Mesothelial cell of epicardium (in vitro differentiated cells): ENCODE results near the gene COL8A2. TPM values are rescaled to one million over a fixed set of nuclear protein-coding genes. Genes with fewer than 3 reads are reported as not detected.
A peak's percentile ranks its signal among the peaks of the same experiment; 100 is the strongest.

Experiments used
- DNase-seq, 2 experiments: peaks; one replicate each; pipeline ENCODE4 v3.0.0; 2021; ENCODE audit warnings: low spot score in 2 of 2; ENCODE audit not compliant: unreplicated experiment in 2 of 2
- H3K27ac Mint-ChIP-seq: 2 replicates; pipeline ENCODE4 v1.8.0; 2021; ENCODE audit warnings: mixed read lengths
- H3K27me3 Mint-ChIP-seq: 2 replicates; pipeline ENCODE4 v1.8.0; 2021; ENCODE audit warnings: low read depth, mixed read lengths
- H3K36me3 Mint-ChIP-seq: 2 replicates; pipeline ENCODE4 v1.8.0; 2021; ENCODE audit warnings: mixed read lengths
- H3K4me1 Mint-ChIP-seq: 2 replicates; pipeline ENCODE4 v1.8.0; 2021; ENCODE audit warnings: mixed read lengths
- H3K4me3 Mint-ChIP-seq: 2 replicates; pipeline ENCODE4 v1.8.0; 2021; ENCODE audit warnings: mild to moderate bottlenecking, moderate library complexity, mixed read lengths
- H3K9me3 Mint-ChIP-seq: 2 replicates; pipeline ENCODE4 v1.8.0; 2021; ENCODE audit warnings: mixed read lengths
- CTCF ChIP-seq: fragments of 200-600 bp; sonication (generic); IDR thresholded peaks from one replicate; pipeline ENCODE4 v1.5.0; 2021; ENCODE audit warnings: antibody characterized with exemption; ENCODE audit not compliant: unreplicated experiment
- total RNA-seq: library from RNA; stranded (reverse); gene quantifications from 3 replicates; pipeline ENCODE4 v1.2.1, GENCODE V29; 2021

Gene COL8A2
- total RNA-seq, 1 donor from 2014 or later: 10.4 TPM

GRCh38 chr1:36085686-36086526 is 39.1 kb downstream of the COL8A2 start:
- peak overlapping the region; percentile 20 for H3K4me3 Mint-ChIP-seq

GRCh38 chr1:36085126-36085525 is 39.9 kb downstream of the COL8A2 start:
- no peak overlapping the region for H3K27ac Mint-ChIP-seq
- peak overlapping the region; percentile 24 for H3K4me3 Mint-ChIP-seq
- H3K4me1 Mint-ChIP-seq: peaks cover 17% of the 10 kb centered on the region
- H3K36me3 Mint-ChIP-seq: no peaks in the 10 kb centered on the region
- DNase-seq: no peak
- H3K9me3 Mint-ChIP-seq: no peaks in the 10 kb centered on the region
- TF ChIP-seq CTCF: no peak
- H3K27me3 Mint-ChIP-seq: peaks cover 4% of the 10 kb centered on the region

More at GRCh38 chr1:36085686-36086526, 39.1 kb downstream of the COL8A2 start:
- Mint-ChIP-seq H3K4me1 (peaks cover 18% of the 10 kb centered on the region), H3K27me3 (peaks cover 4% of the 10 kb centered on the region), H3K36me3 (no peaks in the 10 kb centered on the region), H3K9me3 (no peaks in the 10 kb centered on the region), H3K27ac (no peak overlapping the region)
- TF ChIP-seq CTCF: no peak
- DNase-seq: no peak

GRCh38 chr1:36084497-36085115 is 40.4 kb downstream of the COL8A2 start:
- no peak for TF ChIP-seq CTCF

GRCh38 chr1:36083635-36084496 is 41.2 kb downstream of the COL8A2 start, which contains the start of gene TEKT2:
Gene TEKT2, plus strand, starts transcription at chr1:36084094. Its CDS starts 828 bp downstream, at chr1:36084922.
- no peak for TF ChIP-seq CTCF
- H3K27ac Mint-ChIP-seq: peak within 1 kb of the TSS; percentile 21
- peak within 1 kb of the TSS; percentile 69 for H3K4me3 Mint-ChIP-seq
- H3K4me1 Mint-ChIP-seq: peaks cover 7% of the 10 kb centered on the region
- peak; percentile 63 to 73 for DNase-seq
- H3K36me3 Mint-ChIP-seq: no peaks in the 10 kb centered on the region
- H3K27me3 Mint-ChIP-seq: peaks cover 4% of the 10 kb centered on the region
- H3K9me3 Mint-ChIP-seq: no peaks in the 10 kb centered on the region

More at GRCh38 chr1:36084497-36085115, 40.4 kb downstream of the COL8A2 start:
- H3K9me3 Mint-ChIP-seq: no peaks in the 10 kb centered on the region
- peaks cover 4% of the 10 kb centered on the region for H3K27me3 Mint-ChIP-seq
- peaks cover 12% of the 10 kb centered on the region for H3K4me1 Mint-ChIP-seq
- peak overlapping the region; percentile 21 for H3K27ac Mint-ChIP-seq
- H3K36me3 Mint-ChIP-seq: no peaks in the 10 kb centered on the region
- H3K4me3 Mint-ChIP-seq: peak overlapping the region; percentile 69
- no peak for DNase-seq

- DNase-seq: no peak
- H3K9me3 Mint-ChIP-seq: no peaks in the 10 kb centered on the region
Measured at GRCh38 chr1:36083219-36083618, 41.8 kb downstream of the COL8A2 start.

More at GRCh38 chr1:36083219-36083618, 41.8 kb downstream of the COL8A2 start:
- peak overlapping the region; percentile 69 for H3K4me3 Mint-ChIP-seq
- H3K36me3 Mint-ChIP-seq: no peaks in the 10 kb centered on the region
- TF ChIP-seq CTCF: no peak
- peaks cover 4% of the 10 kb centered on the region for H3K27me3 Mint-ChIP-seq
- H3K27ac Mint-ChIP-seq: no peak overlapping the region
- H3K4me1 Mint-ChIP-seq: peaks cover 7% of the 10 kb centered on the region
